HepG2 (cell line): ENCODE results near the gene MTX2. TPM values are rescaled to one million over a fixed set of nuclear protein-coding genes. Genes with fewer than 3 reads are reported as not detected.

ENCODE experiments used
- KDM5A ChIP-seq: fragments of 200-600 bp; sonication (generic); IDR thresholded peaks from 2 replicates; pipeline ENCODE4 v1.7.0; 2018; ENCODE audit warnings: antibody characterized with exemption, mild to moderate bottlenecking, low read length, borderline replicate concordance
- NFYB ChIP-seq: sonication (generic); formaldehyde crosslinking; IDR thresholded peaks from 2 replicates; pipeline ENCODE4 v1.4.0; 2020; ENCODE audit warnings: missing genetic modification reagents
- RBFOX2 ChIP-seq: fragments of 200-400 bp; formaldehyde crosslinking; IDR thresholded peaks from 2 replicates; pipeline ENCODE4 v1.6.1; 2017; ENCODE audit warnings: low read depth, mild to moderate bottlenecking, low read length
- SRSF1 ChIP-seq: fragments of 200-400 bp; formaldehyde crosslinking; optimal IDR thresholded peaks from 2 replicates; pipeline ENCODE3; 2017; ENCODE audit warnings: mild to moderate bottlenecking, low read depth, low read length, moderate library complexity
- YEATS4 ChIP-seq: sonication (generic); formaldehyde crosslinking; IDR thresholded peaks from 2 replicates; pipeline ENCODE4 v1.4.0; 2020; ENCODE audit warnings: missing genetic modification reagents, borderline replicate concordance
- ZBTB3 ChIP-seq: sonication (generic); formaldehyde crosslinking; IDR thresholded peaks from 2 replicates; pipeline ENCODE4 v1.4.0; 2020; ENCODE audit warnings: low read depth, mild to moderate bottlenecking, moderate library complexity, missing genetic modification reagents, borderline replicate concordance
- ZFP62 ChIP-seq: sonication (generic); formaldehyde crosslinking; IDR thresholded peaks from 2 replicates; pipeline ENCODE4 v1.4.0; 2020; ENCODE audit warnings: missing genetic modification reagents
- ZNF496 ChIP-seq: sonication (generic); formaldehyde crosslinking; IDR thresholded peaks from 2 replicates; pipeline ENCODE4 v1.8.1; 2023; ENCODE audit warnings: mild to moderate bottlenecking, moderate library complexity, missing genetic modification reagents; ENCODE audit not compliant: insufficient replicate concordance
- ZNF570 ChIP-seq: sonication (generic); formaldehyde crosslinking; IDR thresholded peaks from 2 replicates; pipeline ENCODE4 v1.4.0; 2020; ENCODE audit warnings: mild to moderate bottlenecking, missing genetic modification reagents, borderline replicate concordance
- ZNF746 ChIP-seq: sonication (generic); formaldehyde crosslinking; IDR thresholded peaks from 2 replicates; pipeline ENCODE4 v1.8.0; 2022; ENCODE audit warnings: mild to moderate bottlenecking, missing genetic modification reagents
- ZNF883 ChIP-seq: sonication (generic); formaldehyde crosslinking; IDR thresholded peaks from 2 replicates; pipeline ENCODE4 v1.5.1; 2020; ENCODE audit warnings: mild to moderate bottlenecking, missing genetic modification reagents; ENCODE audit errors: not compliant biosample characterization
- ZNF891 ChIP-seq: sonication (generic); formaldehyde crosslinking; IDR thresholded peaks from 2 replicates; pipeline ENCODE4 v1.5.0; 2020; ENCODE audit warnings: mild to moderate bottlenecking, missing genetic modification reagents
- polyA plus RNA-seq, 8 experiments: library from polyadenylated mRNA; depleted of rRNA in 3 of 8; stranded (reverse) in 7 of 8; unstranded in 1 of 8; fragments of >200 nt; fragmentation: Illumina TruSeq in 4 of 8; extraction: Trizol in 4 of 8; gene quantifications; 2 replicates each; pipeline versions ENCODE4 v1.2.1 to v1.2.3, GENCODE V29; 2011 to 2016; ENCODE audit warnings: low read depth in 4 of 8, missing spikeins in 1 of 8, mixed read lengths in 1 of 8; ENCODE audit not compliant: insufficient read depth in 1 of 8
- total RNA-seq, 5 experiments: library from RNA; depleted of rRNA; stranded (reverse); fragments of >200 nt; fragmentation: Illumina TruSeq; extraction: Trizol; gene quantifications; 2 replicates each; pipeline ENCODE4 v1.2.3, GENCODE V29; 2016; ENCODE audit warnings: low read depth in 1 of 5
- TF ChIP-seq, protein P1 (sequence below), 2 experiments: sonication (generic) in 1 of 2; formaldehyde crosslinking in 1 of 2; IDR thresholded peaks; 2 replicates each; pipeline versions ENCODE4 v1.4.0 to v1.6.1; 2018 to 2020; ENCODE audit warnings: missing genetic modification reagents in 2 of 2, borderline replicate concordance in 1 of 2, low read depth in 1 of 2, mild to moderate bottlenecking in 1 of 2, missing biosample characterization in 1 of 2
- TF ChIP-seq, protein P2 (sequence below), 2 experiments: IDR thresholded peaks; 2 replicates each; pipeline ENCODE4 v1.6.1; 2011 to 2012; ENCODE audit warnings: low read length in 2 of 2, borderline replicate concordance in 1 of 2, low read depth in 1 of 2, mild to moderate bottlenecking in 1 of 2, moderate library complexity in 1 of 2
- TF ChIP-seq, protein P3 (sequence below): sonication (generic); formaldehyde crosslinking; IDR thresholded peaks from 2 replicates; pipeline ENCODE4 v1.4.0; 2020; ENCODE audit warnings: missing genetic modification reagents

Gene MTX2
- total and polyA plus RNA-seq, 2 of the 13 experiments (the other 11 are each of a cell fraction or from before 2014, with no cell fraction given): 58.1 to 75.7 TPM

DNA sequence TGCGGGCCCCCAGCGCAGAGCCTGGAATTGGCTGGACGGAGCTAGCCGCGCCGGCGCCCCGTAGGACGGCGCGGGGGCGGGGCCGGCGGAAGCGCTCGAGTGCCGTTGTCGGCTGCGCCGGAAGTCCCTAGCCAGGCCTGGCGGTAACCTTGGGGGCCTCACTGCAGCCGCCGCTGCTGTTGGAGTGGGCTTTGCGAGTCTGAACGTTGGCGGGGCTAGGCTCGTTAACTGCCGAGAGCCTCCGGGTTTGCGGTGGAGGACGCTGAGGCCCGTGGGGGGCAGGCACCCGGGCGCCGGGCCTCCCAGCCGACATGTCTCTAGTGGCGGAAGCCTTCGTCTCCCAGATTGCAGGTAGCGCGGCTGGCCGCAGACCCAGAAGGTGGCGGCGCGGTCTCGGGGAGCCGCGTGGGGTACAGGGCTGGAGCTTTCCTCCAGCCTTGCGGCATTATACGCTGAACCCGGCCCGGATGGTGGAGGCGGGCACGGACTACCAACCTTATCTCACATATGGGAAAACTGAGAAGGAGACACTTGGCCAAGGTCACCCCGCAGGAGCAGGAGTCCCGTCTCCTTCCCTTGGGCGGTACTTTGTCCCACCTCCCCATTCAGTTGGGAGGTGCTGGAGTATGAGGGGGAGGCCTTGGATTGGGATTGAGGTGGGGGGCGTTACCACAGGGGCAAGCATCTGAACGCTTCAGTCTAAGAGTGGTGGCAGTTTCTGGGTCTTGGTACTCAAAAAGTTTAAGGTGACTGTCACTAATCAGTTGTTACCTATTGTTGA, at the start of gene MTX2 (continued):
- TF ChIP-seq ZNF883 (CRISPR knock-in tag): peak; percentile 98
- TF ChIP-seq SRSF1: peak; percentile 92
- peak; percentile 77; the same call in 1 of the 2 replicates for TF ChIP-seq ZBTB3 (CRISPR knock-in tag)
- TF ChIP-seq, protein P1, sequence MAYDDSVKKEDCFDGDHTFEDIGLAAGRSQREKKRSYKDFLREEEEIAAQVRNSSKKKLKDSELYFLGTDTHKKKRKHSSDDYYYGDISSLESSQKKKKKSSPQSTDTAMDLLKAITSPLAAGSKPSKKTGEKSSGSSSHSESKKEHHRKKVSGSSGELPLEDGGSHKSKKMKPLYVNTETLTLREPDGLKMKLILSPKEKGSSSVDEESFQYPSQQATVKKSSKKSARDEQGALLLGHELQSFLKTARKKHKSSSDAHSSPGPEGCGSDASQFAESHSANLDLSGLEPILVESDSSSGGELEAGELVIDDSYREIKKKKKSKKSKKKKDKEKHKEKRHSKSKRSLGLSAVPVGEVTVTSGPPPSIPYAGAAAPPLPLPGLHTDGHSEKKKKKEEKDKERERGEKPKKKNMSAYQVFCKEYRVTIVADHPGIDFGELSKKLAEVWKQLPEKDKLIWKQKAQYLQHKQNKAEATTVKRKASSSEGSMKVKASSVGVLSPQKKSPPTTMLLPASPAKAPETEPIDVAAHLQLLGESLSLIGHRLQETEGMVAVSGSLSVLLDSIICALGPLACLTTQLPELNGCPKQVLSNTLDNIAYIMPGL (CRISPR knock-in tag; IDR thresholded peaks at IDR 0.05; ENCODE audit: borderline replicate concordance in 1 of 2, low read depth in 1 of 2): peak; percentile 87 to 93
- TF ChIP-seq ZFP62 (CRISPR knock-in tag): no peak
- TF ChIP-seq, protein P2, sequence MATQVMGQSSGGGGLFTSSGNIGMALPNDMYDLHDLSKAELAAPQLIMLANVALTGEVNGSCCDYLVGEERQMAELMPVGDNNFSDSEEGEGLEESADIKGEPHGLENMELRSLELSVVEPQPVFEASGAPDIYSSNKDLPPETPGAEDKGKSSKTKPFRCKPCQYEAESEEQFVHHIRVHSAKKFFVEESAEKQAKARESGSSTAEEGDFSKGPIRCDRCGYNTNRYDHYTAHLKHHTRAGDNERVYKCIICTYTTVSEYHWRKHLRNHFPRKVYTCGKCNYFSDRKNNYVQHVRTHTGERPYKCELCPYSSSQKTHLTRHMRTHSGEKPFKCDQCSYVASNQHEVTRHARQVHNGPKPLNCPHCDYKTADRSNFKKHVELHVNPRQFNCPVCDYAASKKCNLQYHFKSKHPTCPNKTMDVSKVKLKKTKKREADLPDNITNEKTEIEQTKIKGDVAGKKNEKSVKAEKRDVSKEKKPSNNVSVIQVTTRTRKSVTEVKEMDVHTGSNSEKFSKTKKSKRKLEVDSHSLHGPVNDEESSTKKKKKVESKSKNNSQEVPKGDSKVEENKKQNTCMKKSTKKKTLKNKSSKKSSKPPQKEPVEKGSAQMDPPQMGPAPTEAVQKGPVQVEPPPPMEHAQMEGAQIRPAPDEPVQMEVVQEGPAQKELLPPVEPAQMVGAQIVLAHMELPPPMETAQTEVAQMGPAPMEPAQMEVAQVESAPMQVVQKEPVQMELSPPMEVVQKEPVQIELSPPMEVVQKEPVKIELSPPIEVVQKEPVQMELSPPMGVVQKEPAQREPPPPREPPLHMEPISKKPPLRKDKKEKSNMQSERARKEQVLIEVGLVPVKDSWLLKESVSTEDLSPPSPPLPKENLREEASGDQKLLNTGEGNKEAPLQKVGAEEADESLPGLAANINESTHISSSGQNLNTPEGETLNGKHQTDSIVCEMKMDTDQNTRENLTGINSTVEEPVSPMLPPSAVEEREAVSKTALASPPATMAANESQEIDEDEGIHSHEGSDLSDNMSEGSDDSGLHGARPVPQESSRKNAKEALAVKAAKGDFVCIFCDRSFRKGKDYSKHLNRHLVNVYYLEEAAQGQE (IDR thresholded peaks at IDR 0.05; ENCODE audit: borderline replicate concordance in 1 of 2, low read depth in 1 of 2, low read length in 2 of 2): peak in 1 of 2 experiments; percentile 60; a peak in 1 of 4 replicates
- TF ChIP-seq NFYB (CRISPR knock-in tag): peak; percentile 61
- 0 out of 2 replicates have a peak, but pooled peaks have one; percentile 81 for TF ChIP-seq ZNF570 (CRISPR knock-in tag)
- no peak for TF ChIP-seq ZNF496
- peak; percentile 98 for TF ChIP-seq ZNF891 (CRISPR knock-in tag)
- TF ChIP-seq KDM5A: peak; percentile 78
- TF ChIP-seq, protein P3, sequence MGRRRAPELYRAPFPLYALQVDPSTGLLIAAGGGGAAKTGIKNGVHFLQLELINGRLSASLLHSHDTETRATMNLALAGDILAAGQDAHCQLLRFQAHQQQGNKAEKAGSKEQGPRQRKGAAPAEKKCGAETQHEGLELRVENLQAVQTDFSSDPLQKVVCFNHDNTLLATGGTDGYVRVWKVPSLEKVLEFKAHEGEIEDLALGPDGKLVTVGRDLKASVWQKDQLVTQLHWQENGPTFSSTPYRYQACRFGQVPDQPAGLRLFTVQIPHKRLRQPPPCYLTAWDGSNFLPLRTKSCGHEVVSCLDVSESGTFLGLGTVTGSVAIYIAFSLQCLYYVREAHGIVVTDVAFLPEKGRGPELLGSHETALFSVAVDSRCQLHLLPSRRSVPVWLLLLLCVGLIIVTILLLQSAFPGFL (CRISPR knock-in tag): no peak
- TF ChIP-seq RBFOX2: peak; percentile 99
- TF ChIP-seq YEATS4: peak; percentile 90
- peak; percentile 44; the same call in 1 of the 2 replicates for TF ChIP-seq ZNF746
